ENCODE data around the gene OPA3. TPM values are rescaled to one million over a fixed set of nuclear protein-coding genes. Genes with fewer than 3 reads are reported as not detected.
A peak's percentile ranks its signal among the peaks of the same experiment; 100 is the strongest.

OPA3 gene
- total RNA-seq, 1 experiment from 2014 or later, result 10.1 TPM

DNA sequence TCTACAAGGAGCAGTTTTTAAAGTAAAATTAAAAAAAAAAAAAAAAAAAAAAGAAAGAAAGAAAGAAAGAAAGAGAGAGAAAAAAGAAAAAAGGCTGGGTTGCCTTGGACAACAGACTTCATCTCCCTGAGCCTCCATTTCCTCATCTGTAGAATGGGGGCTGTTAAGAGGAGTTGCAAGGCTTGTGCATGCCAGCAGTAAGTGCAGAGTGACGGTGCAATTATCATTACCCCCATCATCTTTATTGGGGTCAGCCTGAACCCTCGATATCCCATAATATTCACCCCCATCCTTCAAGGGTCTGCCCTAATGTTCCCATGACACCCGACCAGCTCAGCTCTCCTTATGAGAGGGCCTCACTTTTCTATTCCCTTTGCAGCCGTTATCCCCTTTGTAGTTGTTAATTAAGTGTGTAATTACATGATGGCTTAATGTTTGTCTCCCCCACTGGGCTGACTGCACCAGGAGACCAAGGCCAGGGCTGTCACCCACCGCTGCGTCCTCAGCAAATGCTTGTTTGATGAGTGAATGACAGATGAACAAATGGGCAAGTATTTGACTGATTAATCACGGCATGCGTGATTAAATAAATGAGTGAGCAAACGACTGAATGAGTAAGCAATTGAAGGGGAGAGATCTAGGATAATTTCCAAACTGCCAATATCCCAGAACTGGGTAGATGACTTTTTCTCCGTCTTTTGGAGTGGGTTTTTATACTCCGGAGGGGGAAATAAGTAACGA lies 106.7 kb downstream of the OPA3 start:
- Mint-ChIP-seq H3K9me3 (no peaks in the 10 kb centered on the region), H3K27ac (peak overlapping the region; percentile 99), H3K4me3 (peak overlapping the region; percentile 69), H3K27me3 (ENCODE audit: low read depth) (peaks cover 55% of the 10 kb centered on the region), H3K36me3 (no peaks in the 10 kb centered on the region), H3K4me1 (peaks cover 27% of the 10 kb centered on the region)
- ATAC-seq (no peak), DNase-seq (ENCODE audit: low spot score) (no peak)
- ChIA-PET CTCF (interaction anchor here (0.6 to 7.1 kb wide), 39 partner anchors 8 to 599 kb away, joined by 3 to 325 read pairs (median 7); partner anchors contain the start of genes ERCC1, FOSB, OPA3 and PPM1N), POLR2A (interaction anchor here (0.8 to 3.0 kb wide), 4 partner anchors 9 to 51 kb away, joined by 12 to 28 read pairs (median 14); partner anchors contain the start of gene FOSB)
- TF ChIP-seq, protein P1, sequence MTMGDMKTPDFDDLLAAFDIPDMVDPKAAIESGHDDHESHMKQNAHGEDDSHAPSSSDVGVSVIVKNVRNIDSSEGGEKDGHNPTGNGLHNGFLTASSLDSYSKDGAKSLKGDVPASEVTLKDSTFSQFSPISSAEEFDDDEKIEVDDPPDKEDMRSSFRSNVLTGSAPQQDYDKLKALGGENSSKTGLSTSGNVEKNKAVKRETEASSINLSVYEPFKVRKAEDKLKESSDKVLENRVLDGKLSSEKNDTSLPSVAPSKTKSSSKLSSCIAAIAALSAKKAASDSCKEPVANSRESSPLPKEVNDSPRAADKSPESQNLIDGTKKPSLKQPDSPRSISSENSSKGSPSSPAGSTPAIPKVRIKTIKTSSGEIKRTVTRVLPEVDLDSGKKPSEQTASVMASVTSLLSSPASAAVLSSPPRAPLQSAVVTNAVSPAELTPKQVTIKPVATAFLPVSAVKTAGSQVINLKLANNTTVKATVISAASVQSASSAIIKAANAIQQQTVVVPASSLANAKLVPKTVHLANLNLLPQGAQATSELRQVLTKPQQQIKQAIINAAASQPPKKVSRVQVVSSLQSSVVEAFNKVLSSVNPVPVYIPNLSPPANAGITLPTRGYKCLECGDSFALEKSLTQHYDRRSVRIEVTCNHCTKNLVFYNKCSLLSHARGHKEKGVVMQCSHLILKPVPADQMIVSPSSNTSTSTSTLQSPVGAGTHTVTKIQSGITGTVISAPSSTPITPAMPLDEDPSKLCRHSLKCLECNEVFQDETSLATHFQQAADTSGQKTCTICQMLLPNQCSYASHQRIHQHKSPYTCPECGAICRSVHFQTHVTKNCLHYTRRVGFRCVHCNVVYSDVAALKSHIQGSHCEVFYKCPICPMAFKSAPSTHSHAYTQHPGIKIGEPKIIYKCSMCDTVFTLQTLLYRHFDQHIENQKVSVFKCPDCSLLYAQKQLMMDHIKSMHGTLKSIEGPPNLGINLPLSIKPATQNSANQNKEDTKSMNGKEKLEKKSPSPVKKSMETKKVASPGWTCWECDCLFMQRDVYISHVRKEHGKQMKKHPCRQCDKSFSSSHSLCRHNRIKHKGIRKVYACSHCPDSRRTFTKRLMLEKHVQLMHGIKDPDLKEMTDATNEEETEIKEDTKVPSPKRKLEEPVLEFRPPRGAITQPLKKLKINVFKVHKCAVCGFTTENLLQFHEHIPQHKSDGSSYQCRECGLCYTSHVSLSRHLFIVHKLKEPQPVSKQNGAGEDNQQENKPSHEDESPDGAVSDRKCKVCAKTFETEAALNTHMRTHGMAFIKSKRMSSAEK (CRISPR knock-in tag; IDR thresholded peaks at IDR 0.05; ENCODE audit: borderline replicate concordance), result no peak
- TF ChIP-seq CBFB (CRISPR knock-in tag; IDR thresholded peaks at IDR 0.05; ENCODE audit: low read depth), result no peak
- no peak for TF ChIP-seq SP1 (CRISPR knock-in tag; conservative IDR thresholded peaks at IDR 0.05)
- TF ChIP-seq, protein P2, sequence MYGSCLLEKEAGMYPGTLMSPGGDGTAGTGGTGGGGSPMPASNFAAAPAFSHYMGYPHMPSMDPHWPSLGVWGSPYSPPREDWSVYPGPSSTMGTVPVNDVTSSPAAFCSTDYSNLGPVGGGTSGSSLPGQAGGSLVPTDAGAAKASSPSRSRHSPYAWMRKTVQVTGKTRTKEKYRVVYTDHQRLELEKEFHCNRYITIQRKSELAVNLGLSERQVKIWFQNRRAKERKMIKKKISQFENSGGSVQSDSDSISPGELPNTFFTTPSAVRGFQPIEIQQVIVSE (CRISPR knock-in tag; IDR thresholded peaks at IDR 0.05; ENCODE audit: borderline replicate concordance), result no peak
- TF ChIP-seq ZNF423 (CRISPR knock-in tag; IDR thresholded peaks at IDR 0.05), result no peak
- no peak for TF ChIP-seq ZSCAN18 (CRISPR knock-in tag; IDR thresholded peaks at IDR 0.05)
- TF ChIP-seq RELA (CRISPR knock-in tag; IDR thresholded peaks at IDR 0.05; ENCODE audit: borderline replicate concordance), result no peak
- TF ChIP-seq HMGA2 (CRISPR knock-in tag; IDR thresholded peaks at IDR 0.05), result no peak
- no peak for TF ChIP-seq ZNF121 (CRISPR knock-in tag; IDR thresholded peaks at IDR 0.05)
- no peak for TF ChIP-seq EMX1 (CRISPR knock-in tag; IDR thresholded peaks at IDR 0.05)
- TF ChIP-seq, protein P3, sequence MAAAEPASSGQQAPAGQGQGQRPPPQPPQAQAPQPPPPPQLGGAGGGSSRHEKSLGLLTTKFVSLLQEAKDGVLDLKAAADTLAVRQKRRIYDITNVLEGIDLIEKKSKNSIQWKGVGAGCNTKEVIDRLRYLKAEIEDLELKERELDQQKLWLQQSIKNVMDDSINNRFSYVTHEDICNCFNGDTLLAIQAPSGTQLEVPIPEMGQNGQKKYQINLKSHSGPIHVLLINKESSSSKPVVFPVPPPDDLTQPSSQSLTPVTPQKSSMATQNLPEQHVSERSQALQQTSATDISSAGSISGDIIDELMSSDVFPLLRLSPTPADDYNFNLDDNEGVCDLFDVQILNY (CRISPR knock-in tag; IDR thresholded peaks at IDR 0.05), result no peak
- TF ChIP-seq NFYB (CRISPR knock-in tag; conservative IDR thresholded peaks at IDR 0.05; ENCODE audit: low read depth), result no peak
- no peak for TF ChIP-seq NFATC4 (CRISPR knock-in tag; IDR thresholded peaks at IDR 0.05)
- no peak for TF ChIP-seq PRRX2 (CRISPR knock-in tag; IDR thresholded peaks at IDR 0.05)
- TF ChIP-seq, protein P4, sequence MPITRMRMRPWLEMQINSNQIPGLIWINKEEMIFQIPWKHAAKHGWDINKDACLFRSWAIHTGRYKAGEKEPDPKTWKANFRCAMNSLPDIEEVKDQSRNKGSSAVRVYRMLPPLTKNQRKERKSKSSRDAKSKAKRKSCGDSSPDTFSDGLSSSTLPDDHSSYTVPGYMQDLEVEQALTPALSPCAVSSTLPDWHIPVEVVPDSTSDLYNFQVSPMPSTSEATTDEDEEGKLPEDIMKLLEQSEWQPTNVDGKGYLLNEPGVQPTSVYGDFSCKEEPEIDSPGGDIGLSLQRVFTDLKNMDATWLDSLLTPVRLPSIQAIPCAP (CRISPR knock-in tag; IDR thresholded peaks at IDR 0.05), result no peak
- no peak for TF ChIP-seq JUN (CRISPR knock-in tag; IDR thresholded peaks at IDR 0.05)
- TF ChIP-seq JAZF1 (CRISPR knock-in tag; IDR thresholded peaks at IDR 0.05), result no peak
- TF ChIP-seq TCF7 (CRISPR knock-in tag; IDR thresholded peaks at IDR 0.05; ENCODE audit: low read depth), result no peak

Other genes starting within 250 kb of the OPA3 start
- gene KLC3, start 244.1 kb downstream of the OPA3 start, total RNA-seq (2021), result 5.2 to 6.5 TPM (median 5.3 TPM) in 3 replicates
- gene ERCC2, start 214.2 kb downstream of the OPA3 start, total RNA-seq (2021), result 102 to 113 TPM (median 109 TPM) in 3 replicates
- gene PPP1R13L, start 179.7 kb downstream of the OPA3 start, total RNA-seq (2021), result 27.5 to 38.1 TPM (median 35.2 TPM) in 3 replicates
- 33.5 to 38.1 TPM (median 34.8 TPM) in 3 replicates for gene POLR1G, start 178.2 kb downstream of the OPA3 start, total RNA-seq (2021)
- 43.7 to 60.6 TPM (median 60.1 TPM) in 3 replicates for gene ERCC1, start 160.9 kb downstream of the OPA3 start, total RNA-seq (2021)
- gene FOSB, start 116.8 kb downstream of the OPA3 start, total RNA-seq (2021), result 2.3 to 7.2 TPM (median 5.4 TPM) in 3 replicates
- 25.1 to 27.8 TPM (median 27.4 TPM) in 3 replicates for gene RTN2, start 87.8 kb downstream of the OPA3 start, total RNA-seq (2021)
- gene PPM1N, start 86.4 kb downstream of the OPA3 start, total RNA-seq (2021), result 10.3 to 15.1 TPM (median 14.2 TPM) in 3 replicates
- 143 to 146 TPM (median 144 TPM) in 3 replicates for gene VASP, start 77.3 kb downstream of the OPA3 start, total RNA-seq (2021)
- gene GPR4, start 17.4 kb upstream of the OPA3 start, total RNA-seq (2021), result 0.11 to 0.48 TPM (median 0.44 TPM) in 3 replicates
- gene EML2, start 54.6 kb upstream of the OPA3 start, total RNA-seq (2021), result 51.5 to 63.3 TPM (median 62.5 TPM) in 3 replicates
- gene GIPR, start 83.4 kb upstream of the OPA3 start, total RNA-seq (2021), result 1.6 to 1.8 TPM (median 1.7 TPM) in 3 replicates
- 739 to 792 TPM (median 784 TPM) in 3 replicates for gene SNRPD2, start 107.2 kb upstream of the OPA3 start, total RNA-seq (2021)
- gene QPCTL, start 107.9 kb upstream of the OPA3 start, total RNA-seq (2021), result 23.8 to 33.3 TPM (median 27.5 TPM) in 3 replicates
- 40.1 to 46.3 TPM (median 43.3 TPM) in 3 replicates for gene FBXO46, start 146.1 kb upstream of the OPA3 start, total RNA-seq (2021)
- gene MEIOSIN, start 148.6 kb upstream of the OPA3 start, total RNA-seq (2021), result 0.11 to 0.23 TPM in 2 of 3 replicates, not detected in the other
- 26.0 to 37.0 TPM (median 36.5 TPM) in 3 replicates for gene SIX5, start 184.4 kb upstream of the OPA3 start, total RNA-seq (2021)
- 34.4 to 42.7 TPM (median 38.8 TPM) in 3 replicates for gene DMPK, start 197.7 kb upstream of the OPA3 start, total RNA-seq (2021)
- gene DMWD, start 208.0 kb upstream of the OPA3 start, total RNA-seq (2021), result 50.2 to 60.7 TPM (median 56.6 TPM) in 3 replicates
- 0.16 to 0.39 TPM (median 0.25 TPM) in 3 replicates for gene RSPH6A, start 230.5 kb upstream of the OPA3 start, total RNA-seq (2021)

Data from WTC11 (cell line).